Stimulated activated CD4-positive, alpha-beta T cell treated with anti-CD3 and anti-CD28 coated beads, Interleukin-15, amount 100 ng/mL, for 48 hours (primary cell): Measurements from ENCODE around the gene HES6.
A peak's percentile ranks its signal among the peaks of the same experiment; 100 is the strongest.

Experiments
- DNase-seq, 2 donors: peaks; one replicate each; pipeline ENCODE4 v3.0.0-alpha.2; 2020; ENCODE audit warnings: low read depth in 2 of 2

HES6 gene

GRCh38 chr2:238254095-238254723 lies 14.4 kb upstream of the HES6 start:
- no peak for DNase-seq

- no peak for DNase-seq
Measured at GRCh38 chr2:238252766-238253630, 13.2 kb upstream of the HES6 start.

GRCh38 chr2:238251986-238252385 lies 12.1 kb upstream of the HES6 start:
- no peak for DNase-seq

GRCh38 chr2:238251331-238251730 lies 11.5 kb upstream of the HES6 start:
- no peak for DNase-seq

- no peak for DNase-seq
Measured at GRCh38 chr2:238250896-238251295, 11.1 kb upstream of the HES6 start.

- no peak for DNase-seq
Measured at GRCh38 chr2:238247841-238248453, 8.1 kb upstream of the HES6 start.

GRCh38 chr2:238247002-238247822 lies 7.4 kb upstream of the HES6 start:
- DNase-seq: no peak

- DNase-seq: no peak
Measured at GRCh38 chr2:238244151-238244550, 4.3 kb upstream of the HES6 start.

GRCh38 chr2:238243496-238244076 lies 3.7 kb upstream of the HES6 start:
- DNase-seq: no peak

- no peak for DNase-seq
Measured at GRCh38 chr2:238242731-238243495, 3.1 kb upstream of the HES6 start.

- no peak for DNase-seq
Measured at GRCh38 chr2:238241970-238242369, 2.1 kb upstream of the HES6 start.

- DNase-seq: no peak
Measured at GRCh38 chr2:238240757-238241711, 1.2 kb upstream of the HES6 start.

- DNase-seq: no peak
Measured at GRCh38 chr2:238239543-238239862, 335 bp downstream of the HES6 start.

- DNase-seq: peak in 1 of 2 donors; percentile 22
Measured at GRCh38 chr2:238238766-238239542, 884 bp downstream of the HES6 start.

GRCh38 chr2:238238311-238238765 lies 1.5 kb downstream of the HES6 start:
- DNase-seq: no peak

GRCh38 chr2:238237431-238238135 lies 2.3 kb downstream of the HES6 start:
- no peak for DNase-seq

GRCh38 chr2:238236571-238236970 lies 3.3 kb downstream of the HES6 start:
- no peak for DNase-seq

- no peak for DNase-seq
Measured at GRCh38 chr2:238235856-238236255, 4.0 kb downstream of the HES6 start.
